Measurements from ENCODE around the gene CCL11.
"Not testable (repeated sequence)": the region's sequence is repeated elsewhere in the genome, so short reads cannot be mapped to it uniquely, and the experiment has no call there.

CCL11 gene

DNA sequence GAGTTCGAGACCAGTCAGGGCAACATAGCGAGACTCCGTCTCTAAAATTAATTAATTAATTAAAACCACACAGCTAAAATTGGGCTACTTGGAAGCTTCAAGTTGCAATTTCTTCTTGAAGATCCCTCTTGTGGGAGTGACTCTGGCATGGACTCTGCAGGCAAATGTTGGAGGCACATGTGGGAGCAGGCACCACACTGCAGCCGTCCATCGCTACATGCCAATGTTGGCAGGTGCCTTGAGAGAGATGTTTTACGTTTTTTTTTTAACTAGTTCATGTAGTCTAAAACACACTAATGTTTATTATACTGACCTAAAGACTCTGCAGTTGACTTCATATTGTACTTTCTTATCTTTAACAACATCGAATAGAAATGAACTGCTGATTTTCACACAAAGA is 25.7 kb downstream of the CCL11 start:
- H3K9me3 Mint-ChIP-seq: no peaks in the 10 kb centered on the region
- H3K36me3 Mint-ChIP-seq (ENCODE audit: low read depth): no peaks in the 10 kb centered on the region

DNA sequence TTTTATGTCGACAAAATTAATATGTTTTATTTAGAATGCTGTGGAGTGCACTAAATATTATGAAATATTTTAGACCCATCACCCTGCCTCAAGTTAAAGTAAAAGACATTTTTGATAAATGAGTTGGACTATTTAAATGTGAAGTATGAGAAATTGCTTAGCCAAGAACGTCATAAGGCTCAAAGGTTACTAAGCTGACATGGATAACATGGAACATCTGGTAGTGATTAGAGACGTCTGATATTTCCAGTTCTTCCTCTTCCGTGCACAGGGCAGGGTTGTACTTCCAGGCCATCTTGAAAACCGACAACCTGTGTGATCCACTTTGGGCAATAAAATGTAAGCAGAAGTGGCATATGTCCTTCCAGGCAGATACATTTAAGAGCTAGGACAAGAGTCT is 26.5 kb downstream of the CCL11 start:
- H3K9me3 Mint-ChIP-seq: no peaks in the 10 kb centered on the region
- peaks cover 31% of the 10 kb centered on the region for H3K27me3 Mint-ChIP-seq
- no peaks in the 10 kb centered on the region for H3K36me3 Mint-ChIP-seq (ENCODE audit: low read depth)
- peaks cover 3% of the 10 kb centered on the region for H3K4me1 Mint-ChIP-seq (ENCODE audit: low read depth)
- no peak overlapping the region for H3K4me3 Mint-ChIP-seq
- no peak overlapping the region for H3K27ac Mint-ChIP-seq

More for the DNA sequence above, 25.7 kb downstream of the CCL11 start:
- peaks cover 29% of the 10 kb centered on the region for H3K27me3 Mint-ChIP-seq
- no peak overlapping the region for H3K27ac Mint-ChIP-seq
- H3K4me1 Mint-ChIP-seq (ENCODE audit: low read depth): peaks cover 3% of the 10 kb centered on the region
- H3K4me3 Mint-ChIP-seq: no peak overlapping the region

DNA sequence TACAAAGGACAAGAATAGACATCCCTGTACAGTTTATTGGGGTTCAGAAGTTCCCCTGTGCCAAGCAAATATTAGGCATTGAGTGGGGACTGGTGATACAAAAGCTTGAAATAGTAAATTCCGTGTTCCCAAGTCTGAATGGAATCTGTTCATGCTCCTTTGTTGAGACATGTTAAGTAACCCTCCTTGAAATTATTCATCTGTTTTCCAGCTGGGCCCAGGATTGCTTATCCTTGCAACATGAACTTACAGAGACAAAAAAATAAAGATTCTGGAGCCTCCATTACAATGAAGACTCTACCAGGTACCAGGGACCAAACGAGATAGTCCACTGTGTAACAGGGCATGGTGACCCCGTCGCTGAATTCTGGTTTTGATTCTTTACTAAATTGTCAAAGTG is 27.6 kb downstream of the CCL11 start:
- peaks cover 33% of the 10 kb centered on the region for H3K27me3 Mint-ChIP-seq
- H3K4me3 Mint-ChIP-seq: no peak overlapping the region

DNA sequence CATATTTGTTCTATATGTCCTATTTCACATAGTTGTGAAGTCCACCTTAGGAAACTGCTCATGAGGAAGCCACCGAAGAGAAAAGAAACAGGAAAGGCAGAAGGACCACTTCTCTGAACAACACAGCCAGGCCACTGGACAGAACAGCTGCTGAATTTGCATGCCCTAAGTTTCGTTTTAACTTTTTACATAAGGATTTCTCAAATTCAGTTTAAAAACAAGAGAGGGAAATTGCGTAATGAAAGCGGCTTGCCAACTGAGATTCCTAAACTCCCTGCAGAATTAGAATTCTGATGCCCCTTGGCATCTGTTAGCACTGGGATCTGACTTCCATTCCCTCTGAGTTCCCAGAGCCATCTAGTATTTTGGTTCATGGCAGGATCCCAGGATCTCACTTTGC is 28.7 kb downstream of the CCL11 start:
- Mint-ChIP-seq H3K4me3 (no peak overlapping the region), H3K36me3 (ENCODE audit: low read depth) (no peaks in the 10 kb centered on the region), H3K4me1 (ENCODE audit: low read depth) (no peaks in the 10 kb centered on the region), H3K9me3 (no peaks in the 10 kb centered on the region), H3K27me3 (peaks cover 32% of the 10 kb centered on the region), H3K27ac (no peak overlapping the region)

More for the DNA sequence above, 27.6 kb downstream of the CCL11 start:
- no peaks in the 10 kb centered on the region for H3K4me1 Mint-ChIP-seq (ENCODE audit: low read depth)
- H3K27ac Mint-ChIP-seq: no peak overlapping the region
- H3K36me3 Mint-ChIP-seq (ENCODE audit: low read depth): no peaks in the 10 kb centered on the region
- H3K9me3 Mint-ChIP-seq: no peaks in the 10 kb centered on the region

DNA sequence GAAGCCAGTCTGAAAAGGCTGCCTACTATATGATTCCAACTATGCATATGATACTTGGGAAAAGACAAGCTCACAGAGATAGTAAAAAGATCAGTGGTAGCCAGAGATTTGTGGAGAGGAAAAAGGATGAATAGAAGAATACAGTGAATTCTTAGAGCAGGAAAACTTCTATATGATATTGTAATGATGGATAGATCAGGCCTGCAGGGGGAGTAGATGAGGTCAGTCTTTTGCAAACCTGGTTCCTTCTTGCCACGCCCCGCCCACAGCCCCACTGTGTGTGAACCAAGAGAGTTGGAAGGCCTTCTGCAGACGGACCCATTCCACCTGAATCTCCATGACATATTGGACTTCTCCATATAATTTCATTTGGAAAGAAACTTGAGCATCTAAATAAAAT is 32.9 kb downstream of the CCL11 start:
- H3K9me3 Mint-ChIP-seq: no peaks in the 10 kb centered on the region
- H3K4me3 Mint-ChIP-seq: no peak overlapping the region
- H3K27ac Mint-ChIP-seq: no peak overlapping the region
- H3K27me3 Mint-ChIP-seq: peaks cover 35% of the 10 kb centered on the region
- no peaks in the 10 kb centered on the region for H3K36me3 Mint-ChIP-seq (ENCODE audit: low read depth)
- no peaks in the 10 kb centered on the region for H3K4me1 Mint-ChIP-seq (ENCODE audit: low read depth)

DNA sequence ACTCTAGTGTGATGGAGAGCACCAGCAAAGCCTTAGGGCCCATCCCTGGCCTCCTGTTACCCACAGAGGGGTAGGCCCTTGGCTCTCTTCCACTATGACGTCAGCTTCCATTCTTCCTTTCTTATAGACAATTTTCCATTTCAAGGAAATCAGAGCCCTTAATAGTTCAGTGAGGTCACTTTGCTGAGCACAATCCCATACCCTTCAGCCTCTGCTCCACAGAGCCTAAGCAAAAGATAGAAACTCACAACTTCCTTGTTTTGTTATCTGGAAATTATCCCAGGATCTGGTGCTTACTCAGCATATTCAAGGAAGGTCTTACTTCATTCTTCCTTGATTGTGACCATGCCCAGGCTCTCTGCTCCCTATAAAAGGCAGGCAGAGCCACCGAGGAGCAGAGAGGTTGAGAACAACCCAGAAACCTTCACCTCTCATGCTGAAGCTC is 33.5 kb downstream of the CCL11 start, which contains the start of gene CCL8:
TSS of gene CCL8 (plus strand) at position 397 of the 445 bp plus-strand sequence. CDS start 67 bp downstream, outside the sequence.
- Mint-ChIP-seq H3K4me1 (ENCODE audit: low read depth) (no peaks in the 10 kb centered on the region), H3K9me3 (peaks cover 4% of the 10 kb centered on the region), H3K36me3 (ENCODE audit: low read depth) (no peaks in the 10 kb centered on the region), H3K27me3 (peaks cover 34% of the 10 kb centered on the region), H3K4me3 (no peak within 1 kb of the TSS), H3K27ac (no peak within 1 kb of the TSS)

DNA sequence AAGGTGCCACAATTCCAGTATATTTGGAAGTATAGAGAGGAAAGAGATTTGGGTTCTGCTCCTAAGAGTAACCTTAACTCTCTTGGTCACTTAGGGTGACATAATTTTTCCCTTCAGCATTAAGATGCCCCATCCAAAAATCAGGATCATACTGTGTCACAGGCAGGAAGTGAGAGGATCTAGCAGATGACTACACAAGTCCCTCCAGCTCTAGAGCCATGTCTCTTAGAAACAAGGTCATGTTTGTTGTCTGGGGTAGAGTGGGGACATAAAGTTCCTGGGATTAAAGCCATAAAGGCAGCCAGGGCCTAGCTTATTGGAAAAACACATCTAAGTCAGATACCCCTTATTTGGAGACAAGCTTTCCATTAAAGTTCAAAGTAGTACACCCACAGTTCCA is 36.4 kb downstream of the CCL11 start:
- H3K27ac Mint-ChIP-seq: no peak overlapping the region
- no peaks in the 10 kb centered on the region for H3K36me3 Mint-ChIP-seq (ENCODE audit: low read depth)
- H3K4me1 Mint-ChIP-seq (ENCODE audit: low read depth): no peaks in the 10 kb centered on the region
- H3K27me3 Mint-ChIP-seq: peaks cover 33% of the 10 kb centered on the region
- H3K4me3 Mint-ChIP-seq: no peak overlapping the region
- peaks cover 19% of the 10 kb centered on the region for H3K9me3 Mint-ChIP-seq

DNA sequence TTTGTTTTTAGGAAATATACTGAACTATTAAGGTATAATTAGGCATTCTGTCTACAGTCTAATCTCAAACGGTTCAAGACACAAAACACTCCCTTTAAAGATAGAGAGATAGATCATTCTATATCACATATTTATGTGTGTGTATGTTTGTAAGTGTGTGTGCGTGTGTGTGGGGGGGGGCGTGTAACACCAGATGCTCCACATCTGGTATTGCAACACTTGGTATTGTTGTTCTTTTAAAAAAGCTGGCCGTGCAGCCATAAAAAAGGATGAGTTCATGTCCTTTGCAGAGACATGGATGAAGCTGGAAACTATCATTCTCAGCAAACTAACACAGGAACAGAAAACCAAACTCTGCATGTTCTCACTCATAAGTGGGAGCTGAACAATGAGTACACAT is 42.0 kb downstream of the CCL11 start:
- H3K4me3 Mint-ChIP-seq; H3K27ac Mint-ChIP-seq; H3K4me1 Mint-ChIP-seq (ENCODE audit: low read depth); H3K36me3 Mint-ChIP-seq (ENCODE audit: low read depth): not testable (repeated sequence)
- Mint-ChIP-seq H3K9me3 (peaks cover 19% of the 10 kb centered on the region), H3K27me3 (peaks cover 28% of the 10 kb centered on the region)

DNA sequence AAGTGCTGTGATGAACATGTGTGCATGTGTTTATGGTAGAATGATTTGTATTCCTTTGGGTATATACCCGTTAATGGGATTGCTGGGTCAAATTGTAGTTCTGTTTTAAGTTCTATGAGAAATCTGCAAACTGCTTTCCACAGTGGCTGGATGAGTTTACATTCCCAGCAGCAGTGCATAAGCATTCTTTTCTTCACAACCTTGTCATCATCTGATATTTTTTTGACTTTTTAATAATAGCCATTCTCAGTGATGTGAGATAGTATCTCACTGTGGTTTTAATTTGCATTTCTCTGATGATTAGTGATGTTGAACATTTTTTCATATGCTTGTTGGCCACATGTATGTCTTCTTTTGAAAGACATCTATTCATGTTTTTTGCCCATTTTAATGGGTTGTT is 52.2 kb downstream of the CCL11 start:
- Mint-ChIP-seq H3K9me3 (no peaks in the 10 kb centered on the region), H3K36me3 (ENCODE audit: low read depth) (no peaks in the 10 kb centered on the region), H3K27ac (no peak overlapping the region), H3K27me3 (peaks cover 53% of the 10 kb centered on the region), H3K4me1 (ENCODE audit: low read depth) (no peaks in the 10 kb centered on the region), H3K4me3 (no peak overlapping the region)
